ENCODE data around the gene TCOF1. TPM values are rescaled to one million over a fixed set of nuclear protein-coding genes. Genes with fewer than 3 reads are reported as not detected.

The TCOF1 gene
- total RNA-seq, 1 donor from 2014 or later, result 32.5 TPM

DNA sequence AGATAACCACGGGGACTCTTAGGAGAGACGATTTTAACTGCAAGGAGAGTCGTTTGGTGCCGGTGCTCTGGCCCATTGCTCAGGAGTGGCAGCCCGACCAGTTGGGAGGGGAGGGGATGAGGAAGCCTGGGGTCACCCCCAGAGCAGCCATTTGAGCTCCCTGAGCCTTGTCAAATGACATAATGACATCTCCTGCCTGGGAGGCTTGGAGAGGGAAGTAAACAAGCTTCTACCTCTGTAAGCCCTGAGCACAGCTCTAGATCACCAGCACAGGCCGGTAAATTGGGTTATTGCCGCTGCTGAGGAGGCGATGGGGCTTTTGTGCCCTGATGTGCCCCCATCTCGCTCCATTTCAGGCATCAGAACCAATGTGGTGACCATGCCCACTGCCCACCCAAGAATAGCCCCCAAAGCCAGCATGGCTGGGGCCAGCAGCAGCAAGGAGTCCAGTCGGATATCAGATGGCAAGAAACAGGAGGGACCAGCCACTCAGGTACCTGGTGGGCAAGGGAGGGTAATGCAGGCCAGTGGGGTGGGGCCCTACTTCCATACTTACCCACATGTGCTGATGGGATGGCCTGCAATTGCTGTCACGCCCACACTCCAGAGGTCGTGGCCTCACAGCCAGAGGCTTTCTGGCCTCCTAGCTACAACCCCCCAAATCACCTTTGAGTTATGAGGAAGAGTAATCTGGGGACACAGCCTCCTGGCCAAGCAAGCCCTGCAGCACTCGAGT, 32.2 kb downstream of the TCOF1 start:
- DNase-seq (ENCODE audit: extremely low spot score, unreplicated experiment), result no peak
- no peak overlapping the region for H3K4me3 Mint-ChIP-seq (ENCODE audit: unreplicated experiment)
- peaks cover 13% of the 10 kb centered on the region for H3K36me3 Mint-ChIP-seq (ENCODE audit: unreplicated experiment)
- H3K4me1 Mint-ChIP-seq (ENCODE audit: unreplicated experiment), result no peaks in the 10 kb centered on the region
- no peak overlapping the region for H3K27ac Mint-ChIP-seq (ENCODE audit: unreplicated experiment)
- no peaks in the 10 kb centered on the region for H3K27me3 Mint-ChIP-seq (ENCODE audit: unreplicated experiment)
- TF ChIP-seq, protein P1, sequence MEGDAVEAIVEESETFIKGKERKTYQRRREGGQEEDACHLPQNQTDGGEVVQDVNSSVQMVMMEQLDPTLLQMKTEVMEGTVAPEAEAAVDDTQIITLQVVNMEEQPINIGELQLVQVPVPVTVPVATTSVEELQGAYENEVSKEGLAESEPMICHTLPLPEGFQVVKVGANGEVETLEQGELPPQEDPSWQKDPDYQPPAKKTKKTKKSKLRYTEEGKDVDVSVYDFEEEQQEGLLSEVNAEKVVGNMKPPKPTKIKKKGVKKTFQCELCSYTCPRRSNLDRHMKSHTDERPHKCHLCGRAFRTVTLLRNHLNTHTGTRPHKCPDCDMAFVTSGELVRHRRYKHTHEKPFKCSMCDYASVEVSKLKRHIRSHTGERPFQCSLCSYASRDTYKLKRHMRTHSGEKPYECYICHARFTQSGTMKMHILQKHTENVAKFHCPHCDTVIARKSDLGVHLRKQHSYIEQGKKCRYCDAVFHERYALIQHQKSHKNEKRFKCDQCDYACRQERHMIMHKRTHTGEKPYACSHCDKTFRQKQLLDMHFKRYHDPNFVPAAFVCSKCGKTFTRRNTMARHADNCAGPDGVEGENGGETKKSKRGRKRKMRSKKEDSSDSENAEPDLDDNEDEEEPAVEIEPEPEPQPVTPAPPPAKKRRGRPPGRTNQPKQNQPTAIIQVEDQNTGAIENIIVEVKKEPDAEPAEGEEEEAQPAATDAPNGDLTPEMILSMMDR (IDR thresholded peaks at IDR 0.05), result no peak
- no peaks in the 10 kb centered on the region for H3K9me3 Mint-ChIP-seq (ENCODE audit: unreplicated experiment)

GRCh38 chr5:150391064-150391834, 33.8 kb downstream of the TCOF1 start:
- no peak overlapping the region for H3K27ac Mint-ChIP-seq (ENCODE audit: unreplicated experiment)
- no peak overlapping the region for H3K4me3 Mint-ChIP-seq (ENCODE audit: unreplicated experiment)
- no peaks in the 10 kb centered on the region for H3K9me3 Mint-ChIP-seq (ENCODE audit: unreplicated experiment)
- H3K27me3 Mint-ChIP-seq (ENCODE audit: unreplicated experiment), result no peaks in the 10 kb centered on the region
- TF ChIP-seq, protein P1 (IDR thresholded peaks at IDR 0.05), result no peak
- no peak for DNase-seq (ENCODE audit: extremely low spot score, unreplicated experiment)
- H3K36me3 Mint-ChIP-seq (ENCODE audit: unreplicated experiment), result peaks cover 22% of the 10 kb centered on the region
- no peaks in the 10 kb centered on the region for H3K4me1 Mint-ChIP-seq (ENCODE audit: unreplicated experiment)

DNA sequence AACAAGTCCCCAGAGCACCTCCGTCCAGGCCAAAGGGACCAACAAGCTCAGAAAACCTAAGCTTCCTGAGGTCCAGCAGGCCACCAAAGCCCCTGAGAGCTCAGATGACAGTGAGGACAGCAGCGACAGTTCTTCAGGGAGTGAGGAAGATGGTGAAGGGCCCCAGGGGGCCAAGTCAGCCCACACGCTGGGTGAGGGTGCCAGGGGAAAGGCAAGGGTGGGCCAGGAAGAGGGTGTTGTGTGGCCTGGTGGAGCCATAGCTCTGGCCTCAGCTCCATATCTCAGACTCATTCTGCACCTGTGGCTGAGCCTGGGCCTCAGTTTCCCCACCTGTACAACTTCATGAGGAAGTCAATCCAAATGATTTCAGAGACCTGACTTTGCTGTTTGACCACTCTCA, 34.5 kb downstream of the TCOF1 start:
- Mint-ChIP-seq H3K4me3 (ENCODE audit: unreplicated experiment) (no peak overlapping the region), H3K36me3 (ENCODE audit: unreplicated experiment) (peaks cover 26% of the 10 kb centered on the region), H3K9me3 (ENCODE audit: unreplicated experiment) (no peaks in the 10 kb centered on the region), H3K4me1 (ENCODE audit: unreplicated experiment) (no peaks in the 10 kb centered on the region), H3K27ac (ENCODE audit: unreplicated experiment) (no peak overlapping the region), H3K27me3 (ENCODE audit: unreplicated experiment) (no peaks in the 10 kb centered on the region)
- TF ChIP-seq, protein P1 (IDR thresholded peaks at IDR 0.05), result no peak
- no peak for DNase-seq (ENCODE audit: extremely low spot score, unreplicated experiment)

GRCh38 chr5:150392680-150393079, 35.2 kb downstream of the TCOF1 start:
- TF ChIP-seq, protein P1 (IDR thresholded peaks at IDR 0.05), result no peak
- H3K27me3 Mint-ChIP-seq (ENCODE audit: unreplicated experiment), result no peaks in the 10 kb centered on the region
- H3K9me3 Mint-ChIP-seq (ENCODE audit: unreplicated experiment), result no peaks in the 10 kb centered on the region
- H3K4me1 Mint-ChIP-seq (ENCODE audit: unreplicated experiment), result no peaks in the 10 kb centered on the region
- no peak overlapping the region for H3K27ac Mint-ChIP-seq (ENCODE audit: unreplicated experiment)
- H3K4me3 Mint-ChIP-seq (ENCODE audit: unreplicated experiment), result no peak overlapping the region
- H3K36me3 Mint-ChIP-seq (ENCODE audit: unreplicated experiment), result peaks cover 27% of the 10 kb centered on the region
- no peak for DNase-seq (ENCODE audit: extremely low spot score, unreplicated experiment)

- Mint-ChIP-seq H3K27ac (ENCODE audit: unreplicated experiment) (no peak overlapping the region), H3K27me3 (ENCODE audit: unreplicated experiment) (no peaks in the 10 kb centered on the region), H3K4me1 (ENCODE audit: unreplicated experiment) (peaks cover 1% of the 10 kb centered on the region), H3K4me3 (ENCODE audit: unreplicated experiment) (no peak overlapping the region), H3K36me3 (ENCODE audit: unreplicated experiment) (peaks cover 29% of the 10 kb centered on the region), H3K9me3 (ENCODE audit: unreplicated experiment) (no peaks in the 10 kb centered on the region)
- no peak for DNase-seq (ENCODE audit: extremely low spot score, unreplicated experiment)
- TF ChIP-seq, protein P1 (IDR thresholded peaks at IDR 0.05), result no peak
These were observed 35.7 kb downstream of the TCOF1 start for GRCh38 chr5:150393096-150393645.
